ENCODE data around the gene GMEB2. TPM values are rescaled to one million over a fixed set of nuclear protein-coding genes. Genes with fewer than 3 reads are reported as not detected.

Gene GMEB2
- total RNA-seq, 1 experiment from 2014 or later: 21.5 TPM

- peaks cover 10% of the 10 kb centered on the region for H3K4me1 ChIP-seq
- peaks cover 16% of the 10 kb centered on the region for H3K36me3 Mint-ChIP-seq (ENCODE audit: insufficient read depth, unreplicated experiment)
- peak overlapping the region; percentile 86 for H3K4me3 Mint-ChIP-seq (ENCODE audit: unreplicated experiment)
- ChIA-PET POLR2A (no interaction called here), CTCF (interaction anchor here (2.1 kb wide), 1 partner anchor 17 kb away, joined by 29 read pairs; no protein-coding TSS in a partner anchor)
- H3K9me3 Mint-ChIP-seq (ENCODE audit: unreplicated experiment): no peaks in the 10 kb centered on the region
- H3K9me3 ChIP-seq: no peaks in the 10 kb centered on the region
- peak overlapping the region; percentile 77 for H3K27ac Mint-ChIP-seq (ENCODE audit: unreplicated experiment)
- H3K36me3 ChIP-seq (ENCODE audit: control insufficient read depth, insufficient read depth, low read length): no peaks in the 10 kb centered on the region; the same call in 1 of the 2 replicates
- BruUV-seq (replicated peaks): no TSS peak
- no peak for TF ChIP-seq CTCF (IDR thresholded peaks at IDR 0.05; ENCODE audit: insufficient read depth in 1 of 2, low read depth in 1 of 2, low read length in 1 of 2, severe bottlenecking in 1 of 2, unreplicated experiment in 1 of 2)
- intact Hi-C loops (cut with micrococcal nuclease; ENCODE audit: unreplicated experiment): loop anchor here (2.0 kb wide), 1 partner anchor 33 kb away; the partner anchor contains the start of gene GMEB2
- peak overlapping the region; percentile 82 for H3K4me3 ChIP-seq (ENCODE audit: low read depth, low read length)
- no peaks in the 10 kb centered on the region for H3K27me3 Mint-ChIP-seq (ENCODE audit: insufficient read depth, unreplicated experiment)
- H3K27me3 ChIP-seq (replicated peaks; ENCODE audit: control insufficient read depth, insufficient read depth, low read length): no peaks in the 10 kb centered on the region
- peaks cover 15% of the 10 kb centered on the region for H3K4me1 Mint-ChIP-seq (ENCODE audit: low read depth, unreplicated experiment)
- DNase-seq: no peak
Observed at GRCh38 chr20:63659370-63659769, 32.5 kb upstream of the GMEB2 start.

GRCh38 chr20:63658749-63659187 is 31.9 kb upstream of the GMEB2 start:
- POLR2A ChIA-PET: interaction anchor here (0.8 to 1.6 kb wide), 8 partner anchors 17 to 206 kb away, joined by 3 to 16 read pairs (median 7); partner anchors contain the start of genes ARFRP1, GMEB2, HELZ2 and PPDPF
- no peak for TF ChIP-seq CTCF (IDR thresholded peaks at IDR 0.05; ENCODE audit: insufficient read depth in 1 of 2, low read depth in 1 of 2, low read length in 1 of 2, severe bottlenecking in 1 of 2, unreplicated experiment in 1 of 2)
- no peaks in the 10 kb centered on the region for H3K27me3 ChIP-seq (replicated peaks; ENCODE audit: control insufficient read depth, insufficient read depth, low read length)
- Mint-ChIP-seq H3K4me1 (ENCODE audit: low read depth, unreplicated experiment) (peaks cover 15% of the 10 kb centered on the region), H3K9me3 (ENCODE audit: unreplicated experiment) (no peaks in the 10 kb centered on the region), H3K36me3 (ENCODE audit: insufficient read depth, unreplicated experiment) (peaks cover 18% of the 10 kb centered on the region), H3K4me3 (ENCODE audit: unreplicated experiment) (peak overlapping the region; percentile 86), H3K27ac (ENCODE audit: unreplicated experiment) (peak overlapping the region; percentile 77), H3K27me3 (ENCODE audit: insufficient read depth, unreplicated experiment) (no peaks in the 10 kb centered on the region)
- H3K4me1 ChIP-seq: peaks cover 10% of the 10 kb centered on the region
- no peak for DNase-seq
- CTCF ChIA-PET: interaction anchor here (0.6 to 2.1 kb wide), 9 partner anchors 11 to 380 kb away, joined by 3 to 29 read pairs (median 4); partner anchors contain the start of gene GMEB2
- H3K9me3 ChIP-seq: no peaks in the 10 kb centered on the region
- intact Hi-C loops (cut with micrococcal nuclease; ENCODE audit: unreplicated experiment): loop anchor here (2.0 kb wide), 1 partner anchor 32 kb away; the partner anchor contains the start of gene GMEB2
- no TSS peak for BruUV-seq (replicated peaks)
- no peaks in the 10 kb centered on the region; the same call in 1 of the 2 replicates for H3K36me3 ChIP-seq (ENCODE audit: control insufficient read depth, insufficient read depth, low read length)
- peak overlapping the region; percentile 82 for H3K4me3 ChIP-seq (ENCODE audit: low read depth, low read length)

DNA sequence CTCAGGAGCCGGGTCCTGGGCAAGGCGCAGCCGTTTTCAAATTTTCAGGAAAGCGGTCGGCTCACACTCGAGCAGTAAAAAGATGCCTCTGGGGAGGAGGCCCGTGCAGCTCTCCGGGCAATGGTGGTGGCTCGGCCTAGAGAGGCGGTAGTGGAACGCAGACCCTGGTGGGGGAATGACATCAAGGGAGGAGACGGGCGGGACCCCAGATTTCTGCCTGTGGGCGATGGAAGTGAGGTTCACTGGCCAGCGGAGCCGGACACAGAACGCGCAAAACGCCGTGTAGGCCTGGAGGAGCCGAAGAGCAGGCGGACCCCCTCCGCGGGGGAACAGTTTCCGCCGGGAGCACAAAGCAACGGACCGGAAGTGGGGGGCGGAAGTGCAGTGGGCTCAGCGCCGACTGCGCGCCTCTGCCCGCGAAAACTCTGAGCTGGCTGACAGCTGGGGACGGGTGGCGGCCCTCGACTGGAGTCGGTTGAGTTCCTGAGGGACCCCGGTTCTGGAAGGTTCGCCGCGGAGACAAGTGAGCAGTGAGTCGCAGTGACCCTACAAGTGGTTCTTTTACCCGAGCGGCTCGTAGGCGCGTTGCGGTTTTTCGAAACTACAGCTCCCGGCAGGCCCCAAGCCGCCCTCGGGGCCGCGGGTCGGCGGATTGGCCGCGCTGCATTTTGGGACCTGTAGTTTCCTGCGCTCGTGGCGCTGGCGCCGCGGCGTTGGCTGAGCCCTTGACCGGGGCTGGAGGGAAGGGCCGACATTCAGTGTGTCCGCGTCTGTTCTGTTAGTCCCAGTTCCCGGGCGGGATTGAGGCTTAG is 31.2 kb upstream of the GMEB2 start, which contains the start of gene RTEL1:
TSS of gene RTEL1 (plus strand) at position 376 of the 812 bp plus-strand sequence. CDS start 1,091 bp downstream, outside the sequence.
- H3K36me3 Mint-ChIP-seq (ENCODE audit: insufficient read depth, unreplicated experiment): peaks cover 21% of the 10 kb centered on the region
- H3K4me3 Mint-ChIP-seq (ENCODE audit: unreplicated experiment): peak within 1 kb of the TSS; percentile 86
- ChIA-PET POLR2A (interaction anchor here (0.6 to 1.6 kb wide), 9 partner anchors 16 to 207 kb away, joined by 3 to 16 read pairs (median 4); partner anchors contain the start of genes ARFRP1, GMEB2, HELZ2 and PPDPF), CTCF (interaction anchor here (0.6 to 2.1 kb wide), 10 partner anchors 10 to 380 kb away, joined by 3 to 29 read pairs (median 4); partner anchors contain the start of gene GMEB2)
- Histone ChIP-seq H3K36me3 (ENCODE audit: control insufficient read depth, insufficient read depth, low read length) (no peaks in the 10 kb centered on the region; the same call in 1 of the 2 replicates), H3K4me1 (peaks cover 10% of the 10 kb centered on the region), H3K9me3 (no peaks in the 10 kb centered on the region), H3K27me3 (replicated peaks; ENCODE audit: control insufficient read depth, insufficient read depth, low read length) (no peaks in the 10 kb centered on the region), H3K4me3 (ENCODE audit: low read depth, low read length) (peak within 1 kb of the TSS; percentile 82)
- no TSS peak for BruUV-seq (replicated peaks)
- no peak for TF ChIP-seq CTCF (IDR thresholded peaks at IDR 0.05; ENCODE audit: insufficient read depth in 1 of 2, low read depth in 1 of 2, low read length in 1 of 2, severe bottlenecking in 1 of 2, unreplicated experiment in 1 of 2)
- no peaks in the 10 kb centered on the region for H3K9me3 Mint-ChIP-seq (ENCODE audit: unreplicated experiment)
- peak; percentile 96 to 99 for DNase-seq
- H3K27ac Mint-ChIP-seq (ENCODE audit: unreplicated experiment): peak within 1 kb of the TSS; percentile 77
- H3K27me3 Mint-ChIP-seq (ENCODE audit: insufficient read depth, unreplicated experiment): no peaks in the 10 kb centered on the region
- intact Hi-C loops (cut with micrococcal nuclease; ENCODE audit: unreplicated experiment): loop anchor here (2.0 kb wide), 1 partner anchor 31 kb away; the partner anchor contains the start of gene GMEB2
- H3K4me1 Mint-ChIP-seq (ENCODE audit: low read depth, unreplicated experiment): peaks cover 15% of the 10 kb centered on the region

Measured in Caco-2 (cell line).